IMR-90 (cell line): Measurements from ENCODE around the gene B3GALT6. TPM values are rescaled to one million over a fixed set of nuclear protein-coding genes. Genes with fewer than 3 reads are reported as not detected.

ENCODE experiments used
- ATAC-seq: fragments of 200-7000 bp; cut with Tn5 transposase; 2 replicates; pipeline ENCODE4 v1.9.1; 2020; ENCODE audit warnings: low read depth, mild to moderate bottlenecking, moderate library complexity
- BruUV-seq: library from RNA; stranded (reverse); fragments of 400-500 nt; replicated peaks from 2 replicates; lab custom pipeline; 2021; lab: Mats Ljungman, UMichigan
- CTCF ChIA-PET: fragments of 300-600 bp; formaldehyde crosslinking; extraction: SDS; loops from one replicate; lab custom pipeline; 2021; ENCODE audit warnings: antibody characterized with exemption; lab: Yijun Ruan, JAX
- POLR2A ChIA-PET: fragments of 300-600 bp; sonication (Branson Sonifier 250); formaldehyde crosslinking; loops from one replicate; lab custom pipeline; 2022; ENCODE audit warnings: antibody characterized with exemption; ENCODE audit not compliant: unreplicated experiment; lab: Charles Lee
- DNase-seq: peaks from one replicate; pipeline ENCODE4 v3.0.0; 2013
- H2AFZ ChIP-seq: replicated peaks from 2 replicates; pipeline ENCODE3; 2013; ENCODE audit warnings: low read length, mild to moderate bottlenecking; ENCODE audit not compliant: poor library complexity
- H2AK5ac ChIP-seq: 2 replicates; pipeline ENCODE4 v1.6.1; 2013; ENCODE audit warnings: low read depth, low read length, inconsistent platforms
- H2AK9ac ChIP-seq: replicated peaks from 2 replicates; pipeline ENCODE3; 2013; ENCODE audit warnings: mild to moderate bottlenecking, low read depth, low read length, moderate library complexity; ENCODE audit not compliant: poor library complexity
- H2BK120ac ChIP-seq: 2 replicates; pipeline ENCODE4 v1.6.1; 2013; ENCODE audit warnings: low read depth, low read length, inconsistent platforms
- H2BK15ac ChIP-seq: 3 replicates; pipeline ENCODE4 v1.6.1; 2013; ENCODE audit warnings: low read depth, low read length, inconsistent platforms
- H2BK20ac ChIP-seq: 2 replicates; pipeline ENCODE4 v1.6.1; 2013; ENCODE audit warnings: low read depth, mild to moderate bottlenecking, inconsistent platforms, low read length, moderate library complexity
- H2BK5ac ChIP-seq: 2 replicates; pipeline ENCODE4 v1.6.1; 2013; ENCODE audit warnings: mild to moderate bottlenecking, low read depth, low read length, inconsistent platforms; ENCODE audit not compliant: poor library complexity, severe bottlenecking
- H3K14ac ChIP-seq: replicated peaks from 2 replicates; pipeline ENCODE4 v1.6.1; 2013; ENCODE audit warnings: low read depth, low read length, inconsistent platforms
- H3K18ac ChIP-seq: 2 replicates; pipeline ENCODE4 v1.6.1; 2013; ENCODE audit warnings: low read depth, low read length, control low read depth
- H3K23ac ChIP-seq: 2 replicates; pipeline ENCODE4 v1.6.1; 2013; ENCODE audit warnings: low read depth, low read length, inconsistent platforms
- H3K27ac ChIP-seq: 2 replicates; pipeline ENCODE4 v1.5.1; 2013; ENCODE audit warnings: mild to moderate bottlenecking, control low read depth, low read length; ENCODE audit not compliant: insufficient read depth
- H3K27me3 ChIP-seq: 2 replicates; pipeline ENCODE4 v1.6.1; 2013; ENCODE audit warnings: low read length; ENCODE audit not compliant: control insufficient read depth, insufficient read depth
- H3K36me3 ChIP-seq: 2 replicates; pipeline ENCODE4 v1.6.1; 2013; ENCODE audit warnings: low read length, mixed read lengths; ENCODE audit not compliant: control insufficient read depth, insufficient read depth
- H3K4ac ChIP-seq: 2 replicates; pipeline ENCODE4 v1.6.1; 2013; ENCODE audit warnings: low read depth, low read length, inconsistent platforms
- H3K4me1 ChIP-seq: 2 replicates; pipeline ENCODE4 v1.6.1; 2013; ENCODE audit warnings: low read length, mixed read lengths; ENCODE audit not compliant: control insufficient read depth, insufficient read depth
- H3K4me2 ChIP-seq: 2 replicates; pipeline ENCODE4 v1.6.1; 2013; ENCODE audit warnings: low read depth, mild to moderate bottlenecking, control low read depth, low read length, moderate library complexity
- H3K4me3 ChIP-seq: 2 replicates; pipeline ENCODE4 v1.5.1; 2013; ENCODE audit warnings: low read depth, mild to moderate bottlenecking, control low read depth, low read length, moderate library complexity; ENCODE audit not compliant: insufficient read depth
- H3K56ac ChIP-seq: 2 replicates; pipeline ENCODE4 v1.6.1; 2013; ENCODE audit warnings: low read length, inconsistent platforms; ENCODE audit not compliant: insufficient read depth; ENCODE audit errors: extremely low read depth
- H3K79me1 ChIP-seq, 2 experiments: 2 replicates each; pipeline ENCODE4 v1.6.1; 2013; ENCODE audit warnings: low read length in 2 of 2, inconsistent platforms in 1 of 2, low read depth in 1 of 2
- H3K9ac ChIP-seq: 2 replicates; pipeline ENCODE4 v1.6.1; 2013; ENCODE audit warnings: low read depth, low read length, control low read depth
- H3K9me1 ChIP-seq: 2 replicates; pipeline ENCODE4 v1.6.1; 2013; ENCODE audit warnings: low read length, inconsistent platforms; ENCODE audit not compliant: insufficient read depth
- H3K9me3 ChIP-seq: 2 replicates; pipeline ENCODE4 v1.6.1; 2013; ENCODE audit warnings: low read length; ENCODE audit not compliant: control insufficient read depth, insufficient read depth
- H4K20me1 ChIP-seq: 2 replicates; pipeline ENCODE4 v1.6.1; 2013; ENCODE audit warnings: low read length, inconsistent platforms; ENCODE audit not compliant: insufficient read depth
- H4K5ac ChIP-seq: 2 replicates; pipeline ENCODE4 v1.6.1; 2013; ENCODE audit warnings: mild to moderate bottlenecking, low read depth, low read length, control low read depth
- H4K8ac ChIP-seq, 2 experiments: 2 replicates each; pipeline ENCODE4 v1.6.1; 2013; ENCODE audit warnings: low read depth in 2 of 2, low read length in 2 of 2, control low read depth in 1 of 2, inconsistent platforms in 1 of 2
- H4K91ac ChIP-seq: 2 replicates; pipeline ENCODE4 v1.6.1; 2013; ENCODE audit warnings: low read depth, low read length, inconsistent platforms; ENCODE audit not compliant: insufficient read depth
- BHLHE40 ChIP-seq: fragments of 150-350 bp; IDR thresholded peaks from 2 replicates; pipeline ENCODE4 v1.6.1; 2016; ENCODE audit warnings: mild to moderate bottlenecking, low read depth, low read length
- CHD1 ChIP-seq: IDR thresholded peaks from 2 replicates; pipeline ENCODE4 v1.6.1; 2012; ENCODE audit warnings: low read depth, low read length, improper control_type of control experiment
- CTCF ChIP-seq: conservative IDR thresholded peaks from 2 replicates; pipeline ENCODE4 v1.5.1; 2012; ENCODE audit warnings: mild to moderate bottlenecking, low read depth, low read length, improper control_type of control experiment
- ELK1 ChIP-seq: fragments of 150-350 bp; IDR thresholded peaks from 2 replicates; pipeline ENCODE4 v1.6.1; 2016; ENCODE audit warnings: low read depth, mild to moderate bottlenecking, low read length, moderate library complexity, borderline replicate concordance
- FOS ChIP-seq: fragments of 150-350 bp; IDR thresholded peaks from 2 replicates; pipeline ENCODE4 v1.6.1; 2016; ENCODE audit warnings: low read depth, low read length
- MAFK ChIP-seq: IDR thresholded peaks from 2 replicates; pipeline ENCODE4 v1.6.1; 2012; ENCODE audit warnings: low read depth, low read length, improper control_type of control experiment
- MAZ ChIP-seq: IDR thresholded peaks from 2 replicates; pipeline ENCODE4 v1.6.1; 2012; ENCODE audit warnings: low read depth, mild to moderate bottlenecking, low read length, improper control_type of control experiment, moderate library complexity, borderline replicate concordance
- MXI1 ChIP-seq: IDR thresholded peaks from 2 replicates; pipeline ENCODE4 v1.6.1; 2012; ENCODE audit warnings: low read depth, mild to moderate bottlenecking, low read length, moderate library complexity, borderline replicate concordance
- NFE2L2 ChIP-seq: fragments of 150-350 bp; IDR thresholded peaks from 2 replicates; pipeline ENCODE4 v1.6.1; 2016; ENCODE audit warnings: low read depth, mild to moderate bottlenecking, low read length
- POLR2A ChIP-seq: IDR thresholded peaks from 2 replicates; pipeline ENCODE4 v1.6.1; 2012; ENCODE audit warnings: mild to moderate bottlenecking, low read depth, low read length
- RAD21 ChIP-seq: IDR thresholded peaks from 2 replicates; pipeline ENCODE4 v1.6.1; 2012; ENCODE audit warnings: low read length, improper control_type of control experiment
- RCOR1 ChIP-seq: IDR thresholded peaks from 2 replicates; pipeline ENCODE4 v1.6.1; 2012; ENCODE audit warnings: mild to moderate bottlenecking, low read length, improper control_type of control experiment; ENCODE audit not compliant: insufficient replicate concordance
- RFX5 ChIP-seq: IDR thresholded peaks from 2 replicates; pipeline ENCODE4 v1.8.0; 2012; ENCODE audit warnings: low read depth, mild to moderate bottlenecking, low read length, moderate library complexity
- SMC3 ChIP-seq: fragments of 150-350 bp; IDR thresholded peaks from 2 replicates; pipeline ENCODE4 v1.6.1; 2016; ENCODE audit warnings: low read depth, mild to moderate bottlenecking, antibody characterized with exemption, low read length, moderate library complexity
- USF2 ChIP-seq: fragments of 150-350 bp; IDR thresholded peaks from 2 replicates; pipeline ENCODE4 v1.6.1; 2017; ENCODE audit warnings: mild to moderate bottlenecking, antibody characterized with exemption, low read length, low read depth
- WGBS, 2 experiments: methylation state at CpG; one replicate each; pipeline versions ENCODE4 v1.1.5 to v1.1.7; 2013; ENCODE audit warnings: missing lambda C conversion rate in 2 of 2; ENCODE audit not compliant: insufficient read length in 1 of 2; ENCODE audit errors: extremely low coverage in 2 of 2; 5-methylcytosine and 5-hydroxymethylcytosine counted together
- dilution Hi-C: fragments of 300-500 bp; cut with HindIII; formaldehyde crosslinking; loops from one replicate; pipeline ENCODE4 v1.14.3; 2018; ENCODE audit warnings: low sequenced_read_pairs; ENCODE audit not compliant: unreplicated experiment
- in situ Hi-C: fragments of 300-500 bp; cut with MboI; formaldehyde crosslinking; loops from 3 replicates; pipeline ENCODE4 v1.14.3; 2019; ENCODE audit warnings: low sequenced_read_pairs, inconsistent platforms, mixed read lengths
- intact Hi-C: fragments of 100-400 bp; cut with micrococcal nuclease; formaldehyde crosslinking; loops from 2 replicates; pipeline ENCODE4 v1.10.0; 2022
- polyA plus RNA-seq, 3 experiments: library from polyadenylated mRNA; depleted of rRNA; stranded (reverse); fragments of >200 nt; gene quantifications; 2 replicates each; pipeline ENCODE4 v1.2.3, GENCODE V29; 2012; ENCODE audit warnings: low replicate concordance in 1 of 3
- total RNA-seq: library from RNA; depleted of rRNA; stranded (reverse); fragments of >200 nt; gene quantifications from 2 replicates; pipeline ENCODE4 v1.2.3, GENCODE V29; 2012

The B3GALT6 gene
- total and polyA plus RNA-seq, 2 of the 4 experiments (the other 2 are of a cell fraction), result 12.2 to 23.0 TPM

GRCh38 chr1:1218524-1219200 is 13.4 kb upstream of the B3GALT6 start:
- Histone ChIP-seq H2AK9ac (no peak overlapping the region), H3K4me3 (no peak overlapping the region), H3K4me2 (no peak overlapping the region), H3K4me1 (no peaks in the 10 kb centered on the region), H3K36me3 (peaks cover 63% of the 10 kb centered on the region), H4K20me1 (peaks cover 18% of the 10 kb centered on the region), H2BK5ac (no peak overlapping the region), H4K5ac (no peak overlapping the region), H3K79me1 (peaks cover 4 to 20% of the 10 kb centered on the region in 2 experiments; a peak in 3 of 4 replicates), H3K9me1 (peaks cover 6% of the 10 kb centered on the region), H2AFZ (no peak overlapping the region), H3K9me3 (no peaks in the 10 kb centered on the region), H3K4ac (no peak overlapping the region), H2AK5ac (no peak overlapping the region), H4K91ac (no peak overlapping the region), H3K56ac (no peak overlapping the region), H3K9ac (no peak overlapping the region), H3K18ac (no peak overlapping the region), H2BK120ac (no peak overlapping the region), H2BK15ac (no peak overlapping the region), H4K8ac (no peak overlapping the region), H3K14ac (no peak overlapping the region), H3K27ac (no peak overlapping the region), H3K27me3 (no peaks in the 10 kb centered on the region), H2BK20ac (no peak overlapping the region), H3K23ac (no peak overlapping the region)
- no peak for DNase-seq
- no peak for ATAC-seq
- intact Hi-C loops, result no loop called here
- no TSS peak for BruUV-seq
- in situ Hi-C loops, result no loop called here
- TF ChIP-seq SMC3 (no peak), FOS (no peak), BHLHE40 (no peak), MXI1 (no peak), CTCF (no peak), RFX5 (no peak), USF2 (no peak), RAD21 (no peak), CHD1 (no peak), RCOR1 (no peak), ELK1 (no peak), MAFK (no peak), MAZ (no peak), NFE2L2 (no peak), POLR2A (no peak)
- dilution Hi-C loops, result no loop called here
- WGBS, 2 experiments, result 92% methylated on average over 17 of the region's 36 CpGs; no CpG with 5 or more reads in 1 of the 2 experiments
- ChIA-PET POLR2A (no interaction called here), CTCF (no interaction called here)
